Cardiac muscle cell (in vitro differentiated cells and primary cell): ENCODE measurements around the gene SPEG. TPM values are rescaled to one million over a fixed set of nuclear protein-coding genes. Genes with fewer than 3 reads are reported as not detected.

Source experiments
- DNase-seq, 2 donors: peaks; one replicate each; pipeline versions ENCODE4 v3.0.0 to v3.0.0-alpha.2; 2010 to 2017; ENCODE audit warnings: low read depth in 1 of 2, low spot score in 1 of 2
- H3K27ac ChIP-seq: fragments of 200-600 bp; sonication (generic); 2 replicates; pipeline ENCODE4 v1.5.1; 2016
- H3K27me3 ChIP-seq: fragments of 200-600 bp; sonication (generic); 2 replicates; pipeline ENCODE4 v1.6.0; 2016; ENCODE audit warnings: control low read depth
- H3K36me3 ChIP-seq: fragments of 200-600 bp; sonication (generic); 2 replicates; pipeline ENCODE4 v1.5.1; 2016; ENCODE audit warnings: control low read depth
- H3K4me1 ChIP-seq: fragments of 200-600 bp; sonication (generic); 2 replicates; pipeline ENCODE4 v1.8.1; 2017; ENCODE audit warnings: low read depth, mild to moderate bottlenecking, mixed run types
- H3K4me3 ChIP-seq: fragments of 200-600 bp; sonication (generic); 2 replicates; pipeline ENCODE4 v1.5.1; 2016; ENCODE audit warnings: mild to moderate bottlenecking
- H3K9me3 ChIP-seq: fragments of 200-600 bp; sonication (generic); 2 replicates; pipeline ENCODE4 v1.5.1; 2017; ENCODE audit warnings: low read depth, mild to moderate bottlenecking, control low read depth
- CTCF ChIP-seq: IDR thresholded peaks from 2 replicates; pipeline ENCODE4 v1.5.1; 2012; ENCODE audit warnings: low read depth, mild to moderate bottlenecking, low read length
- polyA plus RNA-seq: library from polyadenylated mRNA; unstranded; fragments of >200 nt; fragmentation: Nextera tagmentation; extraction: Ambion mirVana; gene quantifications from 2 replicates; pipeline ENCODE4 v1.2.1, GENCODE V29; 2016
- total RNA-seq: library from RNA; depleted of rRNA; stranded (reverse); fragments of >200 nt; gene quantifications from 2 replicates; pipeline ENCODE4 v1.2.3, GENCODE V29; 2016

The SPEG gene
- total and polyA plus RNA-seq, 2 experiments from 2014 or later: 188 to 292 TPM

- peaks cover 53% of the 10 kb centered on the region for H3K36me3 ChIP-seq
- H3K4me3 ChIP-seq: no peak overlapping the region
- H3K27ac ChIP-seq: peak overlapping the region; percentile 55
- H3K9me3 ChIP-seq: no peaks in the 10 kb centered on the region
- no peak for TF ChIP-seq CTCF
- no peak for DNase-seq
- H3K4me1 ChIP-seq: peaks cover 33% of the 10 kb centered on the region
- no peaks in the 10 kb centered on the region for H3K27me3 ChIP-seq
Observed at GRCh38 chr2:219465659-219466561, 31.3 kb downstream of the SPEG start.

DNA sequence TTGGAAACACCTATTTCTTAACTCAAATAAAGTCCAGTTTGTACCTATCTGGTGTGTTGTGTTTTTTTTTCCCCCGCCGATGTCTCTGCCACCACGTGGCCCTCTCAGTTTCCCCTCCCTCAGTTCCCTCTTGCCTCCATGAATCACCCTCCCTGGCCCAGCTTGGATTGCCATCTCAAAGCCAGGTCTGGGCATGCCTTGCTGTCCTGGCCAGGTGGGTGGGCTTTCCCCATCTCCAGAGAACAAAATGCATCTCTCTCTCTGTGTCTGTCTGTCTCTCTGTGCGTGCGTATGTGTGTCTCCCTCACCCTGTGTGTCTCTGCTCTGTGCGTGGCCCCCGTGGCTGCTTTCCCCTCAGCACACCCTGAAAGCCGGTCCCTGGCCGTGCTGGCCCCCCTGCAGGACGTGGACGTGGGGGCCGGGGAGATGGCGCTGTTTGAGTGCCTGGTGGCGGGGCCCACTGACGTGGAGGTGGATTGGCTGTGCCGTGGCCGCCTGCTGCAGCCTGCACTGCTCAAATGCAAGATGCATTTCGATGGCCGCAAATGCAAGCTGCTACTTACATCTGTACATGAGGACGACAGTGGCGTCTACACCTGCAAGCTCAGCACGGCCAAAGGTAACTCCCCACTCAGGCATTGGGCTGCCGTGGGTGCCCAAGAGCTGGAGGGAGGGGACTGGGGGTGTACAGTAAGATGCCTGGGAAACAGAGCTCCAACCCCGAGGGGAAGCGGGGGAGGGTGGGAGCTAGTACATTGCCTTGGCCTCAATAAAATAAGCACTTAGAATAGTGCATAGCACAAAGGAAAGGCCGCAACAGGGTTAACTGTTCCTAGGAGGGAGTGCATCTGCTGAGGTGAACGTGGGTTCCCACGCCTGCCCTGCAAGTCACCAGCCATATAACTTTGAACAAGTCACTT is 32.4 kb downstream of the SPEG start:
- H3K36me3 ChIP-seq: peaks cover 49% of the 10 kb centered on the region
- H3K4me3 ChIP-seq: no peak overlapping the region
- peaks cover 22% of the 10 kb centered on the region for H3K4me1 ChIP-seq
- H3K27me3 ChIP-seq: no peaks in the 10 kb centered on the region
- DNase-seq: no peak
- H3K27ac ChIP-seq: peak overlapping the region; percentile 55
- no peaks in the 10 kb centered on the region for H3K9me3 ChIP-seq
- no peak for TF ChIP-seq CTCF

- peaks cover 21% of the 10 kb centered on the region for H3K4me1 ChIP-seq
- DNase-seq: no peak
- H3K4me3 ChIP-seq: no peak overlapping the region
- no peak for TF ChIP-seq CTCF
- peaks cover 44% of the 10 kb centered on the region for H3K36me3 ChIP-seq
- peak overlapping the region; percentile 55 for H3K27ac ChIP-seq
- H3K9me3 ChIP-seq: no peaks in the 10 kb centered on the region
- H3K27me3 ChIP-seq: no peaks in the 10 kb centered on the region
Observed at GRCh38 chr2:219467736-219468075, 33.1 kb downstream of the SPEG start.

DNA sequence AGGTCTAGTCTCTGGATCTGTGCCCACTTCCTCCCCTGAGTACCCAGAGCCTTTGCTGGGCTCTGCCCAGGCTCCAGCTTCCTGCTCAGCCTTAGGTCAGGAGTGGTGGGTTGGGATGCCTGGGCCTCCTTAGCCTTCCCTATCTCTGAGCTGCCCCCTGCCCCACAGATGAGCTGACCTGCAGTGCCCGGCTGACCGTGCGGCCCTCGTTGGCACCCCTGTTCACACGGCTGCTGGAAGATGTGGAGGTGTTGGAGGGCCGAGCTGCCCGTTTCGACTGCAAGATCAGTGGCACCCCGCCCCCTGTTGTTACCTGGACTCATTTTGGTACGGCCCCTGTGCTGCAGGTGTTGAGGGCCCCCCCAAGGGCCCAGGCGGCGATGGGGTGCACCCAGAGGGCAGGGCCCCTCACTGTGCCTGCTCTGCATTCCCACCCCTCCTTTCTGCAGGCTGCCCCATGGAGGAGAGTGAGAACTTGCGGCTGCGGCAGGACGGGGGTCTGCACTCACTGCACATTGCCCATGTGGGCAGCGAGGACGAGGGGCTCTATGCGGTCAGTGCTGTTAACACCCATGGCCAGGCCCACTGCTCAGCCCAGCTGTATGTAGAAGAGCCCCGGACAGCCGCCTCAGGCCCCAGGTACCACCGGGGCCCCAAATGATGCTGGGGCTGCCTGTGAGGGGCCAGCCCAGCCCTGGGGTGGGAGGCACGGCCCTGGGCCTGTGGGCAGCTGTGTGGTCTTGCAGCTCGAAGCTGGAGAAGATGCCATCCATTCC is 34.0 kb downstream of the SPEG start:
- peaks cover 42% of the 10 kb centered on the region for H3K36me3 ChIP-seq
- H3K27me3 ChIP-seq: no peaks in the 10 kb centered on the region
- TF ChIP-seq CTCF: no peak

DNA sequence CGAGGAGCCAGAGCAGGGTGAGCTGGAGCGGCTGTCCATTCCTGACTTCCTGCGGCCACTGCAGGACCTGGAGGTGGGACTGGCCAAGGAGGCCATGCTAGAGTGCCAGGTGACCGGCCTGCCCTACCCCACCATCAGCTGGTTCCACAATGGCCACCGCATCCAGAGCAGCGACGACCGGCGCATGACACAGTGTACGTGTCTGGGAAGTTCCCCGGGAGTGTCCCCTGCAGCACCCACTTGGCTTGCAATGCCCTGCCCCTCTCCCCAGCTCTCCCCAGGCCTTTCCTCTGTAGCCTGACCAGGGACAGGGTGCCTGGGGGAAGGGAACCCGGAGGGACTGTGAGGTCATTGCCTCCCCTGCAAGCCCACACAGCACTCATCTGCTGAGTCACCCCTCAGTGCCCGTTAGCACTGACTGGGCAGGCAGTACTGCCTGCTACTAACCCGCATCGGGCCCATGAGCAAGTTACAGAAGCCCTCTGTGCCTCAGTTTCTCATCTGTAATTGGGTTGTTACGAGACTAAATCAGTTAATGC is 34.6 kb downstream of the SPEG start:
- H3K27ac ChIP-seq: peak overlapping the region; percentile 55
- no peak for TF ChIP-seq CTCF
- peak in 1 of 2 donors; percentile 49 for DNase-seq

More for the DNA sequence above, 34.0 kb downstream of the SPEG start:
- Histone ChIP-seq H3K4me3 (no peak overlapping the region), H3K9me3 (no peaks in the 10 kb centered on the region), H3K27ac (peak overlapping the region; percentile 55), H3K4me1 (peaks cover 21% of the 10 kb centered on the region)
- no peak for DNase-seq

More for the DNA sequence above, 34.6 kb downstream of the SPEG start:
- H3K4me1 ChIP-seq: peaks cover 16% of the 10 kb centered on the region
- H3K4me3 ChIP-seq: no peak overlapping the region
- no peaks in the 10 kb centered on the region for H3K9me3 ChIP-seq
- peaks cover 45% of the 10 kb centered on the region for H3K36me3 ChIP-seq
- H3K27me3 ChIP-seq: no peaks in the 10 kb centered on the region
